LoVo (cell line): ENCODE results near the gene PHETA1.
"Not testable (repeated sequence)": the region's sequence is repeated elsewhere in the genome, so short reads cannot be mapped to it uniquely, and the experiment has no call there.

ENCODE experiments used
- DNase-seq: peaks from one replicate; pipeline ENCODE4 v3.0.0-alpha.2; 2016; ENCODE audit warnings: low spot score

Gene PHETA1

DNA sequence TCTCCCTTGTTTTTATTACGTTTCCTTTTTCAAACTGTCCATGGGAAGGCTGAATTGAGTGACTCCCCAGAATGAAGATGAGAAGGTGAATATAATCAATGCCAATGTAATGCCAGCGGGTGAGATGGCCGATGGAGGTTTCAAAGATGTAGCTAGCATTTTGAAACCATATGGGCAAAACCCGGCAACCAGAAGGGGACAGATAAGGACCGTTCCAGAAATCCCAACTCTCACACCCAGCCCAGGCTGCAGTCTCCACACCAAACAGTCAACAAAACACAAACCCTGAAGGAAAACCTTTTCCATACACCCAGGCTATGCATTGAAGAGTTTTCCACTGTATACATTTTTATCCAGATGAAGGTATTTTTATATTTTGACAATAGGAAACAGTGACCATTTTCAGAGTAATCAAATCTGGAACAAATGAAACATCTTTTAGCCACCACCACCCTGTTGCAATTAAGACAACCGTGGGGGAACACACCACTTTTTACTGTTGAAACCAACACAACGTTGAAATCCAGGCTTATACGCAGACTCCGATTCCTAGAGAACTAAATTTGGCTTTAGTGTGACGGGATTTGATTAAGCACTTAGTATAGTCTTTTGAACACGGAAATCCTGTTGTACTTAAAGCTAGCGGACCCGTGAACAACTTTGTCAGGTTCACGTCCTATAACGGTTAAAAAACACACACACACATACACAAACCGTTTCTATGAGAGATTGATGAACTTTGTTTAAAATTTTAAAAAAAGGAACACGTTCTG, 19.0 kb downstream of the PHETA1 start:
- DNase-seq: no peak

GRCh38 chr12:111349101-111349747, 19.7 kb downstream of the PHETA1 start:
- DNase-seq: no peak

DNA sequence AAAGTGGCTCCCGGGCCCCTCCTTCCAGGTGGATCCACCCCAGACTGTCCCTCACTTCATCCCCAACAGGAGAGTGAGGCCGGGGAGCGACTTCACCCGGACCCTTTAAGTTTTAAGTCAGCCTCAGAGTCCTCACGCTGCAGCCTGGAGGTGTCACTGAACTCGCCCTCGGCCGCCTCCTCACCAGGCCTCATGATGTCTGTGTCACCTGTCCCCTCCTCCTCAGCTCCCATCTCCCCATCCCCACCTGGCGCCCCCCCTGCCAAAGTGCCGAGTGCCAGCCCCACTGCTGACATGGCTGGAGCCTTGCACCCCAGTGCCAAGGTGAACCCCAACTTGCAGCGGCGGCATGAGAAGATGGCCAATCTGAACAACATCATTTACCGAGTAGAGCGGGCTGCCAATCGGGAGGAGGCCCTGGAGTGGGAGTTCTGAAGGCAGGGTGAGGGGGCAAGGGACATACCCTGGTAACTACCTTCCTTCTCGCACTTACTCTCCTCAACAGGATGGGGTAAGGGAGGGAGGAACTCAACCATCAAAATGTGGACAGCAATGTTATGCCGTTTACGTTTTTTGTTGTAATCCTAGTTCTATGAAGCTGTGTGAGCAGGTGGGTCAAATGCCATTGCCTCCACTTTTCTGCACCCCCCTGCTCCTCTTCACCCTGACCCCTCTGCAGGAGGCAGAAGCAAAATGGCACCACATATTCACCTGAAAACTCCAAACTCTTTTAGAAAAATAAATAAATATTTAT, 20.8 kb downstream of the PHETA1 start:
- no peak for DNase-seq

GRCh38 chr12:111344254-111344875, 24.5 kb downstream of the PHETA1 start:
- DNase-seq: no peak

DNA sequence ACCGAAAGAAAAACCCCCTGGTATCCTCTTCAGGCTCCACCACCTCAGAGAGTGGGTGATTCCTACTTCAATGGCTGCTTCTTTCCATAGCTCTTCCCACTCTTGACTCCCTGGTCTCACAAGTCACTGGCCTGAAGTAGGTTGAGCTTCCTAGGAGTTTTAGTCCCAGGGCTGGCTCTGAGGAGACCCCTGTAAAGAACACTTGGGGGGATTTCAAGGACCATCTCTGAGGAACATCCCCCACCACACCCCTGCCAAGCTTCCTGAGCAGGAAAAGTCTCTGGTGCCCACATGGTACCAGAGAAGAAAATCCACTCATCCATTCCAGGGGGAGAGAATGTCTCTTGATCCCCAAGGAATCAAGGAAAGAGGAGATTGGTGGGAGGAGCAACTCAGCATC, 25.7 kb downstream of the PHETA1 start:
- no peak for DNase-seq

DNA sequence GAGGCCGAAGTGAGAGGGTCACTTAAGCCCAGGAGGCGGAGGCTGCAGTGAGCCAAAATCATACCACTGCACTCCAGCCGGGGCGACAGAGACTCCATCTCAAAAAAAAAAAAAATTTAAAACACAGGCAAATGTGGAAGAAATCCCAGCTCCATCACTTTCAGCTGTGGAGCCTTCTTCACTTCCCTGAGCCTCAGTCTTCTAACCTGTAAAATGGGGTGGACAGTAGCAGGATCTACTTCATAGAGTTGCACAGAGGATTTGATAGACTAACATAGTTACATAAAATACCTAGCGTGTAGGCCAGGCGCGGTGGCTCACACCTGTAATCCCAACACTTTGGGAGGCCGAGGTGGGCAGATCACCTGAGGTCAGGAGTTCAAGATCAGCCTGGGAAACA, 26.5 kb downstream of the PHETA1 start:
- no peak for DNase-seq

GRCh38 chr12:111341426-111342065, 27.3 kb downstream of the PHETA1 start:
- no peak for DNase-seq

DNA sequence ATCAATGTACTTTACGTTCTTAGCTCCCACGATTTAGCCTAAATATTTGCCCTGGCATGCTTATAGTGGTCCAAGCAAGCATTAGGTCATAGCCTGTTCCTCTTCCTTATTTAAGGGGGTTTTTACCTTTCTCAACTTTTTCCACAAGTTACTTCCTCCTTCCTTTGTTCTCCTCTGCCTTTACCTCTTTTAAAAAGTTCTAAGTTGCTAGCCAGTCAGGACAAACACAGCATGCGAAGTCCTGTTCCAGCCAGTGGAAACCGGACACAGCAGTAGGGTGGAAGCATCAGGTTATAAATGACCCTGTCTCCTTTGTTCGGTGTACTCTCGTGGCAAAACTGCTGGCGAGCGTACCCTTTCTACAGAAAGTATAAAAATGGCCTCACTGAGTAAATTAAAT, 28.2 kb downstream of the PHETA1 start:
- DNase-seq: not testable (repeated sequence)

DNA sequence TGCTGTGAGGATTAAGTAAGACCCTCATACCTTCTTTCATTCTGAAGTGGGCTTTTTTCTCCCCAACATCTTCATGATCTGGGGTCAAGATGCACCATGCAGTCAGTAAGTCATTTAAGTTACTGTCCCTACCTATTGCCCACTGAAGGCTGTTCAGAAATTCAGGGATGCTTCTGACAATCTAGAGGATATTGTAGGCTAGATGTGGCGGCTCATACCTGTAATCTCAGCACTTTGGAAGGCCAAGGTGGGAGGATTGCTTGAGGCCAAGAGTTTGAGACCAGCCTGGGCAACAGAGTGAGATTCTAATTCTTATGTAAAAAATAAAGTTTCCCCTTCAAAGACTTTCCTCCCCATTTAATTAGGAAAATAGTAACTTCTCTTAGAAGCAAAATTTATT, 28.7 kb downstream of the PHETA1 start:
- DNase-seq: no peak

- DNase-seq: no peak
These were observed 29.5 kb downstream of the PHETA1 start for GRCh38 chr12:111339321-111339938.

GRCh38 chr12:111338096-111338495, 30.8 kb downstream of the PHETA1 start:
- no peak for DNase-seq

- no peak for DNase-seq
These were observed 31.5 kb downstream of the PHETA1 start for GRCh38 chr12:111337371-111337770.

DNA sequence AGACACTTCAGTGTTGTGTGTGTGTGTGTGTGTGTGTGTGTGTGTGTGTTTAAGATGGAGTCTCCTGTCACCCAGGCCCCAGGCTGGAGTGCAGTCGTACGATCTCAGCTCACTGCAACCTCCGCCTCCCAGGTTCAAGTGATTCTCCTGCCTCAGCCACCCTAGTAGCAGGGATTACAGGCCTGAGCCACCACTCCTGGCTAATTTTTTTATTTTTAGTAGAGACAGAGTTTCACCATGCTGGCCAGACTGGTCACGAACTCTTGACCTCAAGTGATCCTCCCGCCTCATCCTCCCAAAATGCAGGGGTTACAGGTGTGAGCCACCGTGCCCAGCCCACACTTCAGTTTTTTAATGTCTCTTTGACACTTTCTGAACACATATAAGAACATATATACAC, 32.5 kb downstream of the PHETA1 start:
- not testable (repeated sequence) for DNase-seq

GRCh38 chr12:111335811-111336210, 33.1 kb downstream of the PHETA1 start:
- DNase-seq: no peak

DNA sequence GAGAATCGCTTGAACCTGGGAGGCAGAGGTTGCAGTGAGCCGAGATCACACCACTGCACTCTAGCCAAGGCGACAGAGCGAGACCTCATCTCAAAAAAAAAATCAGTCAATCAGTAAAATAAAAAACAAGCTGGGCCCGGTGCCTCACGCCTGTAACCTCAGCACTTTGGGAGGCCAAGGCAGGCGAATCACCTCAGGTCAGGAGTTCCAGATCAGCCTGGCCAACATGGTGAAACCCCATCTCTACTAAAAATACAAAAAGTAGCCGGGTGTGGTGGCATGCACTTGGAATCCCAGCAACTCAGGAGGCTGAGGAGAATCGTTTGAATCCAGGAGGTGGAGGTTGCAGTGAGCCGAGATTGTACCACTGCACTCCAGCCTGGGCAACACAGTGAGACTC, 33.6 kb downstream of the PHETA1 start:
- not testable (repeated sequence) for DNase-seq

GRCh38 chr12:111334393-111334915, 34.4 kb downstream of the PHETA1 start:
- no peak for DNase-seq

DNA sequence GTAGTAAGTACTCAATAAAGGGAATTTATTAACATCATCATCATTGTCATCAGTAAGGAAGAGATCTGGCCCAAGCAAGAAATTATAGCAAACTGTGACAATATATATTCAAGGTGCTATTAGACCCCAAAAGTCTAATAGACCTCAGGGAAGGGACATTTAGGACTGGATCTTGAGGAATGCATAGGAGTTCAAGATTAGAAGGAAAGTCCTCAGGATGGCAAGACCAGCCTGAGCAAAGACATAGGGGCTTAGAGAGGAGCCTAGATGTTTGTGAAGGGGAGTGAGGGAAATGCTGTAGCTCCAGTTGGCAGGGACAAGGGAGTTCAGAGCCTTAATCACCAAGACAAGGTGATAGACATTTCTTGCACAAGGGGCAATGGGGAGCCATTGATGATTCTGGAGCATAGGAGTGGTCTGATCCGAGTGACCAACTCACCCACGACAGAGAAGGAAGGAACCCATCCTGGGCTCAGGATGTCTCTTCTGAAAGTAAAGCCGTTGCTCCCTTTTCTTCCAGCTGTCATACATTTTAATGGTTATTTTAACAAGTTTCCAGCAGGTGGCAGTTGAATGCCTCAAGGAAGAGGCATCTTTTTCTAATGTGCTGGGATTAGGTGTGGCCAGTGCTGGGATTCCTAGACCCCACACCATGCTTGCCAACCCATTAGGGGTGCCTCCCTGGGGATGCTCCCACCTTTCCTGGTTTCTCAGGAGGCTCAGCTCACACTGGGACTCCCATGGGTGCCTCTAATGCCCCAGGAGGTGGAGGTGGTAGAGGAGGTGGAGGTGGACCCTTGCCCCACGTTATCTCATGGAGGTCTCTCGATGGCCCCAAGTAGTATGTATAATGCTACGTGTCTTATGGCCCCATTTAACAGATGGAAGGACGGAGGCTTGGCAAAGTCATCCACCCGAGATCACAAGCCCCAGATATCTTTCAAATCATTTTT, 37.8 kb downstream of the PHETA1 start:
- DNase-seq: peak; percentile 61

- no peak for DNase-seq
These were observed 40.8 kb downstream of the PHETA1 start for GRCh38 chr12:111328138-111328537.

- no peak for DNase-seq
These were observed 41.4 kb downstream of the PHETA1 start for GRCh38 chr12:111327474-111327873.
